ENCODE data around the gene SPATA31C2.
"Not testable (repeated sequence)": the region's sequence is repeated elsewhere in the genome, so short reads cannot be mapped to it uniquely, and the experiment has no call there.

- not testable (repeated sequence) for TF ChIP-seq CTCF (conservative IDR thresholded peaks at IDR 0.05 in 1 of 2, IDR thresholded peaks at IDR 0.05 in 1 of 2; ENCODE audit: extremely low read depth in 1 of 2, insufficient read depth in 1 of 2, low read depth in 1 of 2, low read length in 2 of 2); EZH2 (IDR thresholded peaks at IDR 0.05; ENCODE audit: borderline replicate concordance, low read length)
These were observed 23.2 kb downstream of the SPATA31C2 start for GRCh38 chr9:88114968-88115612.
